ENCODE data around the gene SEC14L1.

SEC14L1 gene

GRCh38 chr17:77258638-77259037 lies 117.9 kb downstream of the SEC14L1 start:
- TF ChIP-seq RAD21 (IDR thresholded peaks at IDR 0.05; ENCODE audit: low read depth) (no peak), TCF12 (IDR thresholded peaks at IDR 0.05; ENCODE audit: low read depth) (no peak), NFIC (IDR thresholded peaks at IDR 0.05) (no peak), USF1 (IDR thresholded peaks at IDR 0.05) (no peak), CREB1 (IDR thresholded peaks at IDR 0.05; ENCODE audit: low read depth) (no peak), ZBTB7A (IDR thresholded peaks at IDR 0.05; ENCODE audit: low read depth) (no peak), FOXM1 (IDR thresholded peaks at IDR 0.05; ENCODE audit: borderline replicate concordance, low read depth) (no peak), CEBPB (IDR thresholded peaks at IDR 0.05) (no peak), TAF1 (IDR thresholded peaks at IDR 0.05; ENCODE audit: low read depth) (no peak), TEAD4 (IDR thresholded peaks at IDR 0.05) (no peak)

- no peak for TF ChIP-seq CREB1 (IDR thresholded peaks at IDR 0.05; ENCODE audit: low read depth)
- no peak for TF ChIP-seq YY1 (IDR thresholded peaks at IDR 0.05; ENCODE audit: low read depth)
- no peak for TF ChIP-seq MAX (IDR thresholded peaks at IDR 0.05)
- no peak for TF ChIP-seq EGR1 (IDR thresholded peaks at IDR 0.05)
- TF ChIP-seq USF1 (IDR thresholded peaks at IDR 0.05), result no peak
- no peak for TF ChIP-seq EP300 (IDR thresholded peaks at IDR 0.05; ENCODE audit: borderline replicate concordance)
- no peak for TF ChIP-seq RAD21 (IDR thresholded peaks at IDR 0.05; ENCODE audit: low read depth)
- TF ChIP-seq, protein P1, sequence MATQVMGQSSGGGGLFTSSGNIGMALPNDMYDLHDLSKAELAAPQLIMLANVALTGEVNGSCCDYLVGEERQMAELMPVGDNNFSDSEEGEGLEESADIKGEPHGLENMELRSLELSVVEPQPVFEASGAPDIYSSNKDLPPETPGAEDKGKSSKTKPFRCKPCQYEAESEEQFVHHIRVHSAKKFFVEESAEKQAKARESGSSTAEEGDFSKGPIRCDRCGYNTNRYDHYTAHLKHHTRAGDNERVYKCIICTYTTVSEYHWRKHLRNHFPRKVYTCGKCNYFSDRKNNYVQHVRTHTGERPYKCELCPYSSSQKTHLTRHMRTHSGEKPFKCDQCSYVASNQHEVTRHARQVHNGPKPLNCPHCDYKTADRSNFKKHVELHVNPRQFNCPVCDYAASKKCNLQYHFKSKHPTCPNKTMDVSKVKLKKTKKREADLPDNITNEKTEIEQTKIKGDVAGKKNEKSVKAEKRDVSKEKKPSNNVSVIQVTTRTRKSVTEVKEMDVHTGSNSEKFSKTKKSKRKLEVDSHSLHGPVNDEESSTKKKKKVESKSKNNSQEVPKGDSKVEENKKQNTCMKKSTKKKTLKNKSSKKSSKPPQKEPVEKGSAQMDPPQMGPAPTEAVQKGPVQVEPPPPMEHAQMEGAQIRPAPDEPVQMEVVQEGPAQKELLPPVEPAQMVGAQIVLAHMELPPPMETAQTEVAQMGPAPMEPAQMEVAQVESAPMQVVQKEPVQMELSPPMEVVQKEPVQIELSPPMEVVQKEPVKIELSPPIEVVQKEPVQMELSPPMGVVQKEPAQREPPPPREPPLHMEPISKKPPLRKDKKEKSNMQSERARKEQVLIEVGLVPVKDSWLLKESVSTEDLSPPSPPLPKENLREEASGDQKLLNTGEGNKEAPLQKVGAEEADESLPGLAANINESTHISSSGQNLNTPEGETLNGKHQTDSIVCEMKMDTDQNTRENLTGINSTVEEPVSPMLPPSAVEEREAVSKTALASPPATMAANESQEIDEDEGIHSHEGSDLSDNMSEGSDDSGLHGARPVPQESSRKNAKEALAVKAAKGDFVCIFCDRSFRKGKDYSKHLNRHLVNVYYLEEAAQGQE (IDR thresholded peaks at IDR 0.05; ENCODE audit: low read depth), result no peak
- TF ChIP-seq TCF12 (IDR thresholded peaks at IDR 0.05; ENCODE audit: low read depth), result no peak
- no peak for TF ChIP-seq NFIC (IDR thresholded peaks at IDR 0.05)
- TF ChIP-seq ZBTB7A (IDR thresholded peaks at IDR 0.05; ENCODE audit: low read depth), result no peak
- no peak for TF ChIP-seq TEAD4 (IDR thresholded peaks at IDR 0.05)
- TF ChIP-seq FOXM1 (IDR thresholded peaks at IDR 0.05; ENCODE audit: borderline replicate concordance, low read depth), result no peak
- no peak for TF ChIP-seq CEBPB (IDR thresholded peaks at IDR 0.05)
- TF ChIP-seq TAF1 (IDR thresholded peaks at IDR 0.05; ENCODE audit: low read depth), result no peak
These were observed 124.0 kb downstream of the SEC14L1 start for GRCh38 chr17:77264617-77265230.

- TF ChIP-seq CEBPB (IDR thresholded peaks at IDR 0.05) (no peak), RAD21 (IDR thresholded peaks at IDR 0.05; ENCODE audit: low read depth) (no peak), TAF1 (IDR thresholded peaks at IDR 0.05; ENCODE audit: low read depth) (no peak), ZBTB7A (IDR thresholded peaks at IDR 0.05; ENCODE audit: low read depth) (no peak), MAX (IDR thresholded peaks at IDR 0.05) (no peak), YY1 (IDR thresholded peaks at IDR 0.05; ENCODE audit: low read depth) (no peak), CREB1 (IDR thresholded peaks at IDR 0.05; ENCODE audit: low read depth) (no peak), EGR1 (IDR thresholded peaks at IDR 0.05) (no peak), TCF12 (IDR thresholded peaks at IDR 0.05; ENCODE audit: low read depth) (no peak), EP300 (IDR thresholded peaks at IDR 0.05; ENCODE audit: borderline replicate concordance) (no peak), NFIC (IDR thresholded peaks at IDR 0.05) (no peak), USF1 (IDR thresholded peaks at IDR 0.05) (no peak), TEAD4 (IDR thresholded peaks at IDR 0.05) (no peak), FOXM1 (IDR thresholded peaks at IDR 0.05; ENCODE audit: borderline replicate concordance, low read depth) (no peak)
- TF ChIP-seq, protein P1 (IDR thresholded peaks at IDR 0.05; ENCODE audit: low read depth), result no peak
These were observed 125.4 kb downstream of the SEC14L1 start for GRCh38 chr17:77266213-77266612.

All from Ishikawa (cell line).